GM12874 (cell line): ENCODE measurements around the gene MAST4.

ENCODE experiments used
- TF ChIP-seq, protein P1 (sequence below): IDR thresholded peaks from 2 replicates; pipeline ENCODE4 v1.5.1; 2011; ENCODE audit warnings: low read depth, mild to moderate bottlenecking, control low read depth, low read length, moderate library complexity; ENCODE audit not compliant: insufficient read depth

Gene MAST4

DNA sequence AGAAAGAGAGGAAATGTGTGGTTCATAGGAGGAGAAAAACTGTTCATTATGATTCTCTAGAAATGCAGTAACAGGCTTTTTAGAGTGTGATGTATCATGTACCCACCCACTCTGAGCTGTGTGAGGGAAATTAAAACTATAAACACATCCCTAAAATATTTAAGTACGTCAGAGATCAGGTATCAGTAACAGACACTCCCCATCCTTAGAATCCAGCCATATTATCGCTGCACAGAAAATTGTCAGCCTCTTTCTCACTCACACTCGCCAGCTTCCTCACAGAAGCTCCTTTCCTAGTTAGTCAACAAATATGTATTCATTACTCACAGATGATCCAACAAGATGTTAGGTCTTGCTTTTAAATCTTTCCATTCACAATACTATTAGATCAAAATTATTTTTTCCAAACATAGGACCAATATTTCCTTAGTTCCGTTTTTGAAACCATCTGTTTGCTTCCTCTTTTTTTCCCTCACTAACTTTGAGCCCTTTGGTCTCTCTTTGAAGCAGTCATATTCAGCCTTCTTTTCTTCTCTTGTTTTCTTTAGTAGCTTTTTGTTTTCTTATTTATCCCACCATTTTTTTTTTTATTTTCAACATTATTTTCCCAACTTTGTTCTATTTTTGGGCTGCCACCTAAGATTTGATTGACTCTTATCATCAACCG, 13.6 kb upstream of the MAST4 start:
- TF ChIP-seq, protein P1, sequence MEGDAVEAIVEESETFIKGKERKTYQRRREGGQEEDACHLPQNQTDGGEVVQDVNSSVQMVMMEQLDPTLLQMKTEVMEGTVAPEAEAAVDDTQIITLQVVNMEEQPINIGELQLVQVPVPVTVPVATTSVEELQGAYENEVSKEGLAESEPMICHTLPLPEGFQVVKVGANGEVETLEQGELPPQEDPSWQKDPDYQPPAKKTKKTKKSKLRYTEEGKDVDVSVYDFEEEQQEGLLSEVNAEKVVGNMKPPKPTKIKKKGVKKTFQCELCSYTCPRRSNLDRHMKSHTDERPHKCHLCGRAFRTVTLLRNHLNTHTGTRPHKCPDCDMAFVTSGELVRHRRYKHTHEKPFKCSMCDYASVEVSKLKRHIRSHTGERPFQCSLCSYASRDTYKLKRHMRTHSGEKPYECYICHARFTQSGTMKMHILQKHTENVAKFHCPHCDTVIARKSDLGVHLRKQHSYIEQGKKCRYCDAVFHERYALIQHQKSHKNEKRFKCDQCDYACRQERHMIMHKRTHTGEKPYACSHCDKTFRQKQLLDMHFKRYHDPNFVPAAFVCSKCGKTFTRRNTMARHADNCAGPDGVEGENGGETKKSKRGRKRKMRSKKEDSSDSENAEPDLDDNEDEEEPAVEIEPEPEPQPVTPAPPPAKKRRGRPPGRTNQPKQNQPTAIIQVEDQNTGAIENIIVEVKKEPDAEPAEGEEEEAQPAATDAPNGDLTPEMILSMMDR: no peak

DNA sequence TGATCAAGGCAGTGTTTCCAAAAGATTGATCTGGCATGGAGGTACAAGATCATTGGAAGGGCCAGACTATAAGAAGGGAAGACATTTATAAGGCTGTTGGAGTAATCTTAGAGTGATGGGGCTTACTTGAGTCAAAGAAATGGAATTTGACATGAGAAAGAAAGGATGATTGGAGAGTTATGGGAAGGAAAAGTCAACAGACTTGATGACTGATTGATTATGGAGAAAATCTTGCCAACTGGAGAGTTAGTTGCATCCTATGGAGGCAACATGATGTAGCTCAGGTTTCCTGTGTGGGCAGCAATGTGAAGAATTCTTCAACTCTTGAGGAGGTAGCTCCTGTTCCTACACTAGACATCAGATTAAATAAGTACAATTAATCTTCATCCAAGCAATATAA, 10.9 kb upstream of the MAST4 start:
- TF ChIP-seq, protein P1: no peak

DNA sequence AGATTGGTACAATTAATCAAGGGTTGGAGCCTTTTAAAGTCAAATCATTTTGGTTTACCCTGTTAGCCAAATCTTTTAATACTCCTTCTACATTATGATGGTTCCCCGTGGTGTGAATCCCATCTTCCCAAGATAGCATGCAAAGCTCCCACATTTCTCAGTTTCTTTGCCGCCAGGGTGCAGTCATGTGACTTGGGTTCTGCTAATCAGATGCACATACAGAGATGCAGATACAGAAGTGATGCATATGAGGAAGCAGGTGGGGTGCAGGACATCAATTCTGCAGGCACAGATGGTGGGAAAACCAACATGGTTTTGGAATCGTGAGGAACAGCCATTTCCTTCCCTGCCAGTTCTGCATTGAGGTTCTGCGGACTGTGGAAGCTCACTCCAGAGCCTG, 8.4 kb upstream of the MAST4 start:
- TF ChIP-seq, protein P1: no peak

DNA sequence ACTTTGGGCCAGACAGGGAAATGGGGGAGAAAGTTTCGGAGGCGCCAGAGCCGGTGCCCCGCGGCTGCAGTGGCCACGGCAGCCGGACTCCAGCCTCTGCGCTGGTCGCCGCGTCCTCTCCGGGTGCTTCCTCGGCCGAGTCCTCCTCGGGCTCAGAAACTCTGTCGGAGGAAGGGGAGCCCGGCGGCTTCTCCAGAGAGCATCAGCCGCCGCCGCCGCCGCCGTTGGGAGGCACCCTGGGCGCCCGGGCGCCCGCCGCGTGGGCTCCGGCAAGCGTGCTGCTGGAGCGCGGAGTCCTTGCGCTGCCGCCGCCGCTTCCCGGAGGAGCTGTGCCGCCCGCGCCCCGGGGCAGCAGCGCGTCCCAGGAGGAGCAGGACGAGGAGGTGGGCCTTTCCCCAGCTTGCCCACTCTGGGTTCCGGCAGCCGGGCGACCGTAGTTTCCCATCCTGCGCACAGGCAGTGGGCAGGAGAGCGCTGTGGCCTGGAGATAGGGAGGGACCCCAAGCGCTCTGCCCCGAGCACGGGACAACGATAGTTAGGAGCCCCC, 516 bp downstream of the MAST4 start:
- TF ChIP-seq, protein P1: no peak

GRCh38 chr5:66597183-66597757, 1.1 kb downstream of the MAST4 start:
- TF ChIP-seq, protein P1: no peak

DNA sequence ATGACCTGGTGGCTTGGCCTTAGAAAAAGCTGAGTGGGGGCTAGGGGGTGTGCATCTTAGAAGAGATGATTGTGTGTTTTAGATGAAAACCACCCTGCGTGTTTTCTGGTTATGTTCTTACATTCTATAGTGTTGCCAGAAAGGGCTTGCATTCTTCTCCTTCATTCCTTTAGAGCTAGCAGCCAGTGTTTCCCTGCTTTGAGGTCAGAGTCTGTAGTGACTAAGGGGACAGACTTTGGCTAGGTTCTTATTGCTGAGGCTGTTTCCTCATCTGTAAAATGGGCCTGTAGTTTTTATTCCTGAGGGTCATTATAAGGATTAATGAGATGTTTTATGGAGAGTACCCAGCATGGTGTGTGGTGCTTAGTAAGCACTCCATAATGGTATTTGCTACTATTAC, 6.4 kb downstream of the MAST4 start:
- TF ChIP-seq, protein P1: no peak

DNA sequence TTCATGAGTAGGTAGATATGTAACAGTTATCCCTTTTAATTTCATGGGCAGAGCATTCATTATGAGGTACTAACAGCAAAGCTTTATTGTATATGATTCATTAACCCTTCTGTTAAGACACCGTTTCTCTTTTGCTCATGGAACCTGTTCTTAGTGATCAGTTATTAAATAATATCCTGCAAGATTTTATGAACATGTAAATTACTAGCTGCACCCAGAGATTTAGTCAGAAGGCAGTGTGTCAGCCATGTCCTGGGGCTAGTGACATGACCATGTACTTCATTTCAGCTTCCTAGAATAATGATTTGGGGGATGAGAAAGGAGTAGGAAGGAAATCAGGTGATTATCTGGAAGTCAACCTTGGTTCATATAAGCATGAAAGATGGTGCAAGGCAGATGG, 7.0 kb downstream of the MAST4 start:
- TF ChIP-seq, protein P1: no peak
